ENCODE results near the gene SYTL5.

- TF ChIP-seq CTCF (conservative IDR thresholded peaks at IDR 0.05; ENCODE audit: low read depth, low read length) (no peak), EZH2phosphoT487 (IDR thresholded peaks at IDR 0.05; ENCODE audit: borderline replicate concordance, low read length) (no peak), EZH2 (IDR thresholded peaks at IDR 0.05; ENCODE audit: low read length, unreplicated experiment) (no peak)
Observed at GRCh38 chrX:38004046-38004445, 2.3 kb upstream of the SYTL5 start.
